T-helper 2 cell (primary cell): Measurements from ENCODE around the gene HMG20B.

Experiments used
- DNase-seq, 5 experiments: peaks; one replicate each; pipeline versions ENCODE4 v3.0.0 to v3.0.0-alpha.2; 2012 to 2022

Gene HMG20B

GRCh38 chr19:3537438-3538240 is 35.1 kb upstream of the HMG20B start:
- DNase-seq: no peak

GRCh38 chr19:3538258-3538929 is 34.4 kb upstream of the HMG20B start:
- no peak for DNase-seq

DNA sequence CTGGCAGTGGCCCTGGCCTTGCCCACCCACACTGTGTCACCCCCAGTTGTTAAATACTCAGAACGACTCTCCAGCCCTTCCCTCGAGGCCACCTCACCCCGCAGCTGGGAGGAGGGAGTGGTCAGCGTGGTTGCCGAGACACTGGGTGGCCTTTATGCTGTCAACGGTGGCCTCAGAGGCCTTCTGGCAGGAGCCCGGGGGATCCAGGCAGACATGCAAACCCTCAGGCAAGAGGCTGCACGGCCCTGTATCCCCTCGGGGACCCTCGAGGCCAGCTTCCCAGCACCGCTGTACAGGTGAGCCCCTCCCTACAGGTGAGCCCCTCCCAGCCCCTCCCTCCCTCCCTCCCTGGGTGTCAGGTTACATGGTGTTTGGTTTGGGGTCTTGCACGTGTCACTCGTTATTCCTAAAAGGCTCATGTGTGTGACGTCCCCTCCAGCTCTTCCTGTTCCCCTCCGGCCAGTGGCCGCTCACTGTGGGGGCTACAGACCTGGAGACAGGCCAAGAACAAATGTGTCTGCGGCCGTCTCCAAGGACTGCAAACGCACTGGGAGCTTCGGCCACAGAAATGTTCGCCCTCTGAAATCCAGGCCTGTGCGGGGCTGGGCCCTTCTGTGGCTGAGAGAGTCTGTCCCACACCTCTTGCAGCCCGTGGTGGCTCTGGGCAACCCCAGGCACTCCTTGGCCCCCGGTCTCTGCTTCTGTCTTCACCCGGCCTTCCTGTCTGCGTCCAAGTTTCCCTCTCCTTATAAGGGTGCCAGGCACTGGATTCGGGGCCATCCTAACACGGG is 33.6 kb upstream of the HMG20B start, which contains the start of gene TEKTIP1:
Gene TEKTIP1, plus strand, starts transcription at position 210 of the 791 bp plus-strand sequence. Its CDS starts 4 bp downstream, at position 214.
- no peak for DNase-seq

DNA sequence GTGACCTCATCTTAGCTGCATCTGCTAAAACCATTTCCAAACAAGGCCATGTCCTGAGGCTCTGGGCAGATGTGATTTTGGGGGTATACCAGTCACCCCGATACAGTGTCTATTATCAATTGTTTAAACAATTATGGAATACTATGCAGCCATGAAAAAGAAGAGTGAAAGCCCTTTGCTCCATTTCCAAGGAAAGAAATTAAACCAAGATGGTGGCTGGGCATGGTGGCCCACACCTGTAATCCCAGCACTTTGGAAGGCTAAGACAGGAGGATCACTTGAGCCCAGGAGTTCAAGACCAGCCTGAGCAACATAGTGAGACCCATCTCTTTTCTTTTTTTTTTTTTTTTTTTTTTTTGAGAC is 33.0 kb upstream of the HMG20B start:
- no peak for DNase-seq

GRCh38 chr19:3543150-3544057 is 29.3 kb upstream of the HMG20B start:
- no peak for DNase-seq

GRCh38 chr19:3544058-3544376 is 28.7 kb upstream of the HMG20B start:
- DNase-seq: no peak

- peak; percentile 48 to 74 (median 67) for DNase-seq
These were observed 27.7 kb upstream of the HMG20B start for GRCh38 chr19:3544742-3545668.

DNA sequence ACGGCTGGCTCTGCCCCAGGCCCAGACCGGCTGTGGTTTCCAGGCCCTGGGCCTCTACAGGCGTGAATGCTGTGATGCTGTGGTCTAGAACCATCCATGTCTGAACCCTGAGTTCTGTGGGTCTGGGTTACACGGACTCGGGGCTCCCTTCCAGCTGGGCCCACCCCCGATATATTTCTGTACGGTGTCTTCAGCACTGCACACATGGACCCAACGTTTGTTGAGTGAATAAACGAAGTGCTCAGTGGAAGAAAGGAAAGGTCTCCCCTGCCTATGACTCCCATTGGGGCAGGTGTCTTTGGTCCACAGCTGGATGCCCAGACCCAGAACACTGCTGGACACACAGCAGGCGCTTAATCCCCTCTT is 27.1 kb upstream of the HMG20B start:
- DNase-seq: no peak

GRCh38 chr19:3546119-3546518 is 26.6 kb upstream of the HMG20B start:
- no peak for DNase-seq

DNA sequence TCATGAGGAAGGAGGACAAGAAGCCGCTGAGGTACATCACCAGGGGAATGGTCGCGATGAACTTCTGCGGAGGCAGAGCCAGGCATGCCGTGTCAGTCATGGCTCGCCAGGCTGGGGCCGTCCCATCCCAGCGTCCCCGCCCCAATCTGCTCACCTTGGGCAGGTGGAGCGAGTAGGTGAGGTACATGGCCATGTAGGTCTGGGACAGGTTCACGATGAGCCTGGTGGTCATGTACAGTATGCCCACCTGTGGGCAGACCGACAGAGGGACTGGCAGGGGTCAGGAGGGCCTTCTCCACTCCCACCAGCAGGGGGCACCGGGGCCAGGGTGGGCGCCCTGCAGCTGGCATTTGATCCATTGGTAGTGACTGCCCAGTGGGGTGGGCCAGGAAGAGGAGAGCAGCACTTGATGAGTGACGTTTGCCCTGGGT is 25.4 kb upstream of the HMG20B start:
- DNase-seq: peak in 1 of 5 experiments; percentile 27

GRCh38 chr19:3547767-3548282 is 24.9 kb upstream of the HMG20B start:
- no peak for DNase-seq

DNA sequence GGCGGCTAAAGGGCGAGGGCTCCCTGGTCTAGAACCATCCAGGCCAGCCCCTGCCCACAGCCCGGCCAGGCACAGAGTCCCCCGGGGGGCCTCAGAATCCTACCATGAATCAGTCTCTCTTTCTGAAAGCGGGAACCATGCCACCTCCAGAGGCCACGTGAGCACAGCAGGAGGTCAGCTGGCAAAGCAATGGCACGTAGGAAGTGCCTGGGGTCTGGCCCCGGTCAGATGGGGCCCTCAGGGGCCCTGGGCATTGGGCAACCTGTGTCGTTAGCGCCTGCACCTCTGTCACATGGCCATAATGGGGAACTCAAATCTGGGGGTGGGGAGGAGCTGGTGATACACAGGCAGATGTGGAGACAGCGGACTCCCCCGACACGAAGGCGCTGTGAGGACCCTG is 24.1 kb upstream of the HMG20B start:
- no peak for DNase-seq

DNA sequence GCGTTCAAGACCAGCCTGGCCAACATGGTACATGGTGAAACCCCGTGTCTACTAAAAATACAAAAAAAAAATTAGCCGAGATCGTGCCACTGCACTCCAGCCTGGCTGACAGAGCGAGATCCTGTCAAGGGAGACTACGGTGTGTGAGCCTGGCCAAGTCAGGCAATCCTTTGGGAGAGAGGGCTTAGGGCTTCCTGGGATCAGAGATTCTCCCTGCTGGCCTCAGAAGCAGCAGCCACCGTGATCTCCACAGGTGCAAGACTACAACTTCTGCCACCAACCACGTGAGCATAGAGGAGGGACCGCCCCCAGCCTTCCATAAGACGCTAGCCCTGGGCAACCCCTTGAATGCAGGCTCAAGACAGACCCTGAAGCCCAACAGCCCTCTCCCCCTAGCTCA is 22.9 kb upstream of the HMG20B start:
- DNase-seq: no peak

DNA sequence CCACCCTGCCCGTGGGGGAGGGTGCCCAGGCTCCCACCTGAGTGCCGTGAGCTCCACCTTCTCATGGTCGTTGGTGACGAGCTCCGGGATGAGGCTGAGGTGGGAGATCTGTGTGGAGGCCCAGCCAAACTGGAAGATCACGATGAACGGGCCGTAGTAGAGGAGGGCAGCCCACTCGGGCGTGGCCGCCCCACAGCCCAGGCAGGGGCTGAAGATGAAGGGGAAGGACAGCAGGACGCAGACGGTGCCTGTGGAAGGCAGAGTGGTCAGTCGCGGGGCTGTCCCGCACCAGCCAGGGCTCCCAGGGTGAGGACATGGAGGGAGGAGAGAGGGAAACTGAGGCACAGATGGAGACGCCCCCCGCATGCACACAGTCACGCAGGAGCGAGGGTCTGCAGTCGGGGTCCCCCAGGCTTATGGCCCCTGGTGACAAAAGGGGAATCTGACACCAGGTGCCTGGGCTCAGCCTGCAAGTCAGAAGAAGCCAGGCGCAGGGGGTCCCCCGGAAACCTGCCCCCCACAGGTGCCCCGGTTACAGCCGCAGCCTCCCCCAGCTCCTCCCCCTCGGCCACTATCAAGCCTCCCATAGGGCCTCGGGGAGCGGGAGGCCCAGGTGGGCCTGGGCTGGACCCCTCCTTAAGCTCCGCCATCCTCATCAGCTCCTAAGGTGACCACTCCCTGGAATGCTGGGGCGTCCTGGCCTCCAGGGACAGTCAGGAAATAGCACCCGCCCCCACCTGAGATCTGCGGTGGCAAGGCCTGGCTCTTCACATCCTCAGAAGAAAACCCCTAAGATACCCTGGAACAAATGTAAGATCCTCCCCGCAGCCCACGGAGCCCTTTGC is 21.6 kb upstream of the HMG20B start:
- no peak for DNase-seq

DNA sequence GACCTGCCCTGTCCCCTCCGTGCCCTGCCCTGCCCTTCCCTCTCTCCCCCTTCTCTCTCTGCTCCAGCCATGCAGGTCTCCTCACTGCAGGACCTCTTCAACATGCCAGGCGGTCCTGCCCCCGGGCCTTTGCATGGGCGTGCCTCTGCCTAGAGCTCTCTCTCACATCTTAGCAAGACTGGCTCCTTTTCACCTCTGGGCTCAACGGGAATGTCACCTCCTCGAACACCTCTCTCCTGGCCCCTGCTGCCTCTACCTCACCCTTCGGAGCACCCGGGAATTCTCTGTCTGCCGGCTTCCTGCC is 21.0 kb upstream of the HMG20B start:
- no peak for DNase-seq

DNA sequence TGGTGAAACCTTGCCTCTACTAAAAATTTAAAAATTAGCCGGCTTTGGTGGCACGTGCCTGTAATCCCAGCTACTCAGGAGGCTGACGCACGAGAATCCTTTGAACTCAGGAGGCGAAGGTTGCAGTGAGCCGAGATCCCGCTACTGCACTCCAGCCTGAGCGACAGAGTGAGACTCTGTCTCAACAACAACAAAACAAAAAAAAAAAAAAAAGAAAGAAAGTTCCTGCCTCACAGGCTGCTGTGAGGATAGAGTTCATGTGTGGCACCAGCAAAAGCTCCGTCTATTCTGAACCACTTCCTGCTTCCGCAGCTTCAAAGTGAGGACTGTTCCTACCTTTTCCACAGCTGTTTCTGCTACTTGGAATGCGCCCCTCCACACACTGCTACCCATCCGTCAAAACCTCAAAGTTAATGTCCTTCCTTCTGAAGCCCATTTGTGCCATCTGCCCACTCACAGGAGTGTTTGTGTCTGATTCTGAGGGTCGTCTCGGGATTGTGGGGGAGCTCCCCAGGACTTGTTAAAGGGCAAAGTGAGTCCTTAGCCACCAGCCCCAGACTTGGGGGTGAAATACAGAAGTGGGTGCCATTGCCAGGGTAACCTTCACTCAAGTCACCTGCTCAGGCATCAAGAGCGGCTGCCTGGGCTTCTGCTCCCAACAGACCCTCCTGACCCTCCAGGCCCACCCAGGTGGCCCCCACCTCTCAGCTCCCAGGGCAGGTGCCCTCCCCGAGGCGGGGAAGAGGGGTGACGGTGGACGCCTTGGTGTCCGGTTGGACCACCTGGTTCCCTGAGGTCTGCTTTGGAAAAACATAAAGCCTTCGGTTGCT is 18.3 kb upstream of the HMG20B start:
- DNase-seq: peak in 3 of 5 experiments; percentile 29 to 81 (median 59)

- DNase-seq: no peak
These were observed 16.9 kb upstream of the HMG20B start for GRCh38 chr19:3555653-3556422.

DNA sequence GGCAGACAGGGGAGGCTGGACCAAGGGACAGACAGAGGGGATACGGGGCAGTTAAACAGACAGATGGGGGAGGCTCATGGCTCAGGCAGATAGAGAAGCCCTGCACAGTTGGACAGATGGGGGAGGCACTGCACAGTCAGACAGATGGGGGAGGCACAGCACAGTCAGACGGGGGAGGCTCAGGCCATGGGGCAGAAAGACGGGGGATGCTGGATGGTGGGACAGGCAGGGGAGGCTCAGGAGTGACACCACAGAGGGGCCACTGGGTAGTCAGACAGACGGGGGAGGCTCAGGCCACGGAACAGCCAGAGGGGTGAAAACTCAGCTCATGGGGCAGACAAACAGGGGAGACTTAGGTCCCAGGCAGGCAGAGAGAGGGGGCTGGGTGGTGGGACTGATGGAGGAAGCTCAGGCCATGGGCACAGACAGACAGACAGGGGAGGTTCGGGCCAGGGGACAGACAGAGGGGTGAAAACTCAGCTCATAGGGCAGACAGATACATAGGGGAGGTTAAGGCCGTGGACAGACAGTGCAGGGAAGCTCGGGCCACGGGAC is 16.2 kb upstream of the HMG20B start:
- DNase-seq: no peak
